HL-60/S4 (cell line): ENCODE measurements around the gene GRIA4.

Experiments used
- in situ Hi-C: fragments of 300-500 bp; cut with MboI; formaldehyde crosslinking; loops from 2 replicates; pipeline ENCODE4 v1.14.3; 2022; ENCODE audit warnings: low sequenced_read_pairs

Gene GRIA4

DNA sequence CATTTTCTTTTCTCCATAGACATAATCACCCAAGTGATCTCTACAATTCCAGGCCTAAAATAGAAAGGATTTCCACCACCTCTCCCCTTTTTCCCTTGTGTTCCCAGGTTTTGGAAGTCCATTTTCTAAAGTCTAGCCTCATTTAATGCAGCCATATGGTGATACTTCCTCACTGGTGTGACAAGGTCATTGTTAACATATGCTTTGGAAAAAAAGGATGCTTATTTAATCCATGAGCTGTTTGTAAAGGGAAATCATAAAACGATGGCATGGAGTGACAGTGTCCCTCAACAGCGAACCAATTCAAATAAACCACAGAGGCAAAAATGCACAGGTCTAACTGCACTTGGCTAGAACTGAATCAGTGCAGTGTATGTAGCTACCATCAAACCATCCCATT, 26.6 kb downstream of the GRIA4 start:
- in situ Hi-C loops: no loop called here

DNA sequence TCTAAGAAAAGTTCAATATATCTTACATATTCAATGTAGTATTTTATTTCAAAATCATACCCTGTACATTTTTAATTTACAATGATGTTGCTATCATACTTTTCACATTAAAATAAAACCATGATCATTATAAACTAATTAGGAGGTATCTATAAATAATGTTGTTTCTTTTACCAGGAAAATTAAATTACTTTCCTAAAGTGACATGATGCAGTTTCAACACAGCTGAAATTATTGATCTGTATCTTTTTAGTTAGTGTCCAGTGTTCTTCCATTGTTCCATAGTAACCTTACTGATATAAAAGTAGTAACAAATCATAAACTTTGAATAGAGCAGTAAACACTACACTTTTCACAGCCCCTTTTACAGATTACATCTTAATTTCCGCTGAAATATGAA, 29.7 kb downstream of the GRIA4 start:
- in situ Hi-C loops: no loop called here

DNA sequence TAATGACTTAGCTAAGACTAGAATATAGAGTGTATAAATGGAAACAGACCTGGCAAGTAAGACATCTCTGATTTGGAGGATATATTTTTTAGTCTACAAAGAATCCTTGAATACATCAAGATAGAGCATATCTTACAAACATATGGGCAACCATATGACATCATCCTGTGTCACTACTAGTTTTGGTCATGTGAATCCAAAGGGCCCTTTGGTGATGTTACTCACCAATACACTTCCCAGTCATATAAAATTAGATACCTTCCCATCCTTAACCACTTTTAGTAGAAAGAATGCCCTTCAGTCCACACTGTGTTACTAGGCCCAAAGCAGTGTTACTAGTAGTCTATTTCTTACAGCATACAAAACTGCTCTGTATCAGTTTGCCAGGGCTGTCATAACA, 31.6 kb downstream of the GRIA4 start:
- in situ Hi-C loops: no loop called here

- in situ Hi-C loops: no loop called here
Measured at GRCh38 chr11:105642870-105643269, 33.0 kb downstream of the GRIA4 start.

- in situ Hi-C loops: no loop called here
Measured at GRCh38 chr11:105644839-105645573, 35.1 kb downstream of the GRIA4 start.

- in situ Hi-C loops: no loop called here
Measured at GRCh38 chr11:105647780-105648179, 37.9 kb downstream of the GRIA4 start.

- in situ Hi-C loops: no loop called here
Measured at GRCh38 chr11:105648762-105649161, 38.9 kb downstream of the GRIA4 start.

DNA sequence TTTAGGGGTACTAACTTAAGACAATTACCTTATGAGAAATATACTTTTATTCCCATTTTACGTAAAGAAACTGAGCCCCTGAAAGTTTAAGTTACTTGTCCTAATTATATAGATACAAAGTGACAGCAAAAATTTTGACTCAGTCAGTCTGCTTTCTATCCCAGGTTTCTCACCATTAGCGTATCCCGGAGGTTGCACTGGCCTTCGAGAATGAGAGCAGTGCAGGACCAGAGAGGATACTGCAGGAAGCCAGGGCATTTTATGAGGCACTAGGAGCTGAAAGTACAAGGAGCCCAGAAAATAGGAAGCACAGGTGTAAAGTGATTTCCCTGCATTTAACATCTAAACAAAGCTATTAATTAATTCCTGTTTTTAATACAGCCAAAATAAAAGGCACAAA, 55.4 kb downstream of the GRIA4 start:
- in situ Hi-C loops: no loop called here

DNA sequence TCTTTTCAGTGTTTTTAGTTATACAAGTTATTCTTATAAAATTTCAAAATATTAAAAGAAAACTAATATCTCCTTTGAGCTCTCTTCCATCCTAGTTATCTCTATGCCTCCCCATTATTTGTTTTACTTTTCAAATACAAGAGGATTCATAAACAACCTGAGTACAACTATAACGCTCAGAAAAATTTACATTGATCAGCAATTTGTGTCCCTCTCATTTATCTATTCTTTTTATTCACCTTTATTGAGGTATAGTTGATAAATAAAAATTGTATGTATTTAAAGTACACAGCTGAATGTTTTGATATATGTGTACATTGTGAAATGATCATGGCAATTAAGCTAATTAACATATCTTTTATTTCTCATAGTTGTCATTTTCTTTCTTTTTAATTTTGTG, 57.6 kb downstream of the GRIA4 start:
- in situ Hi-C loops: no loop called here

- in situ Hi-C loops: no loop called here
Measured at GRCh38 chr11:105670811-105671210, 60.9 kb downstream of the GRIA4 start.

- in situ Hi-C loops: no loop called here
Measured at GRCh38 chr11:105673089-105673488, 63.2 kb downstream of the GRIA4 start.

GRCh38 chr11:105689631-105690030, 79.8 kb downstream of the GRIA4 start:
- in situ Hi-C loops: no loop called here

- in situ Hi-C loops: no loop called here
Measured at GRCh38 chr11:105690467-105690866, 80.6 kb downstream of the GRIA4 start.

DNA sequence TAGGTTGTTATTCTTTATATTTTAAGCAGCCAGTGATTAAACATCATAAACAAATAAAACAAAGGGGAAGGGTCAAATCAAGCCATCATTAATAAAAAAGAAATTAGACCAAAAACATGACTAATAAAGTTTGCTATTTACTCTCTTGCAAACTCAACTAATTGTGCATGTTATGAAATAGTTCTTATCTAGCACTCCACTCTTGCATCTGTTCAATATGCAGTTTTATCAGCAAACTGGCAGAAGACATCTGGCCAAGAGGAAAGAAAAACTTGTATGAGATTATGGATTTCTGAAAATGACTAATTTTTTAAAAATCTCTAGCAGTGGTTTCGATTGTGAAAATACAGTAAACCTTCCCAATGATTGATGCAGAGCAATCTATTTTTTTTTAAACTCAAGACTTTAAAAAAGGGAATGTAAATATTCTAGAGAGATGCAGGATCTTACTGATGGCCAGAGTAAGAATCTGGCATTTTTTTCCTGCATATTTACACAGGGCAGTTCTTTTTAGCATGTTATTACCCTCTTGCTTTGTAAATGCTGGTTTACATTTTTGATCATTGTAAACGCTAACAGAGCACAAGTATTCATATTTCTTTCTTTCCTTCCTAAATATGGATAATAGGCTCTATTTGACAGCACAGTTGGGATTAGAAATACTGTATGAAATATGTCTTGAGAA, 83.3 kb downstream of the GRIA4 start:
- in situ Hi-C loops: no loop called here

DNA sequence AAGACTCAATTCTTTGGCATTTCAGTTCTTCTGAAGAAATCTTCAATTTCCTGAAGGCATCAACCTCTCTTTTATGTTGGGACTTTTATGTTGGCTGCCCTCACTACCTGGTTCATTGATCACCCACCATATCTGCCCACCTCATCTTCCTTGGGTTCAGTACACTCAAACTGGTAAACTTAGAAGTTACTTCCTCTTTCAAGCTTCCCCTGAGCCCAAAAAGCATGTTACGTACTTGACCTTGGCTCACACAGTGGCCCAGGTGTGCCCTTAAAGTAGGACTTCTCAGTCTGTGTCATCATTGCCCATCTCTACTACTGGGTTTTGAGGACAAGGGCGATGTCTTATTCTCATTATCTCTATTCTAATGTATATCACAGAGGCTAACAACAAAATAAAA, 86.1 kb downstream of the GRIA4 start:
- in situ Hi-C loops: no loop called here

- in situ Hi-C loops: no loop called here
Measured at GRCh38 chr11:105697291-105697690, 87.4 kb downstream of the GRIA4 start.

- in situ Hi-C loops: no loop called here
Measured at GRCh38 chr11:105699203-105699602, 89.3 kb downstream of the GRIA4 start.

DNA sequence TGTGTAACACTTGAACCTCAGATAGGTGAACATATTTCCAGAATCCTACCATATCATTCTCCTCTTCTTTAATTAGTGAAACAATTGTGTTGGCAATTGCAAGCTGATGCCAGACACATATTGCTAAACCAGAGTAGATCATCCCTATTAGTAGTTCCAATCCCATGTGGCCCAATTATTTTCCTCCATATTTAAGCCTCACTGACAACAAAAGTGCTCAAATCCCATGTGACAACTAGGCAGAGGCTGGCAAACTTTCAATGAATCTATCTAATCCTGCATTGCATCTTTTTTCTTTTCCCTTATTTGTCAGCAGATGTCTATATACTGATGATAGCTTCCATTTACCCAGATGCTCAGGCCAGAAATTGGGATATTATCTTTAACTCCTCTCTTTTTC, 90.4 kb downstream of the GRIA4 start:
- in situ Hi-C loops: no loop called here

GRCh38 chr11:105701098-105701497, 91.2 kb downstream of the GRIA4 start:
- in situ Hi-C loops: no loop called here

- in situ Hi-C loops: no loop called here
Measured at GRCh38 chr11:105705786-105706530, 96.1 kb downstream of the GRIA4 start.

DNA sequence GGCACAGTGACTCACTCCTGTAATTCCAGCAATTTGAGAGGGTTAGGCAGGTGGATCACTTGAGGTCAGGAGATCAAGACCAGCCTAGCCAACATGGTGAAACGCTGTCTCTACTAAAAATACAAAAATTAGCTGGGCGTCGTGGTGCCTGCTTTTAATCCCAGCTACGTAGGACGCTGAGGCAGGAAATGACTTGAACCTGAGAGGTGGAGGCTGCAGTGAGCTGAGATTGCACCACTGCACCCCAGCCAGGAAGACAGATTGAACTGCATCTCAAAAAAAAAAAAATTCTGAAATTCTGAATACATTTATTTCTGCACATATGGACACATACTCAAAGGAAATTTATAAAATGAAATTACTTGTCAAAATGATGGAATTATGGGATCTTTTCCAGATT, 103.2 kb downstream of the GRIA4 start:
- in situ Hi-C loops: no loop called here

DNA sequence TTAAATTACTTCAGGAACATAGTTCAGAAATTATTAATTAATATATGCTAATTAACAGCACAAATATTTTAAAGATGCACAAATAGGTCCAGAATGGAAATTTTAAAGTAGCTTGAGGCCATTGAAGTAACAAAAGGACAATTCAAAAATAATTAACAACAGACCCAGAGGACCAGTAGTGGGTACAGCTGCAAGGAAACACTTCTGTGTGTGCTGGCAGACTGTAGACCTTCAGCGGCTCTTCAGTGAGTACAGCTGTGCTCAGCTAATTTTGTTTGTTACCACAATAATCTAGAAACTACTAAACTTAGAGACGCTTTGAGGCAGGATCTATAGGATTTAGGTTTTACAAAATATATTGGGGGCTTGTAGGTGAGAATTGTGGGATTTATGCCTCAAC, 103.8 kb downstream of the GRIA4 start:
- in situ Hi-C loops: no loop called here
